Measurements from ENCODE around the gene PEF1.

PEF1 gene

GRCh38 chr1:31624731-31625514 lies 19.8 kb downstream of the PEF1 start:
- H3K27ac ChIP-seq, result no peak overlapping the region
- no peak for TF ChIP-seq CTCF (IDR thresholded peaks at IDR 0.05)
- no peaks in the 10 kb centered on the region for H3K9me3 ChIP-seq
- H3K4me3 ChIP-seq (ENCODE audit: low read depth in 1 of 2, low read length in 1 of 2), result no peak overlapping the region
- peaks cover 65% of the 10 kb centered on the region for H3K36me3 ChIP-seq
- H3K27me3 ChIP-seq, result no peaks in the 10 kb centered on the region
- no peaks in the 10 kb centered on the region for H3K4me1 ChIP-seq (ENCODE audit: control insufficient read depth in 1 of 2, insufficient read depth in 1 of 2, low read depth in 1 of 2, low read length in 1 of 2)

- H3K4me3 ChIP-seq (ENCODE audit: low read depth in 1 of 2, low read length in 1 of 2), result no peak overlapping the region
- no peaks in the 10 kb centered on the region for H3K4me1 ChIP-seq (ENCODE audit: control insufficient read depth in 1 of 2, insufficient read depth in 1 of 2, low read depth in 1 of 2, low read length in 1 of 2)
- H3K36me3 ChIP-seq, result peaks cover 59% of the 10 kb centered on the region
- H3K9me3 ChIP-seq, result no peaks in the 10 kb centered on the region
- peaks cover 5% of the 10 kb centered on the region for H3K27me3 ChIP-seq
- TF ChIP-seq CTCF (IDR thresholded peaks at IDR 0.05), result no peak
- H3K27ac ChIP-seq, result no peak overlapping the region
Observed at GRCh38 chr1:31624309-31624708, 20.4 kb downstream of the PEF1 start.

- peaks cover 15% of the 10 kb centered on the region for H3K27me3 ChIP-seq
- no peak overlapping the region for H3K4me3 ChIP-seq (ENCODE audit: low read depth in 1 of 2, low read length in 1 of 2)
- no peaks in the 10 kb centered on the region for H3K4me1 ChIP-seq (ENCODE audit: control insufficient read depth in 1 of 2, insufficient read depth in 1 of 2, low read depth in 1 of 2, low read length in 1 of 2)
- H3K36me3 ChIP-seq, result peaks cover 49% of the 10 kb centered on the region
- H3K9me3 ChIP-seq, result no peaks in the 10 kb centered on the region
- no peak overlapping the region for H3K27ac ChIP-seq
- no peak for TF ChIP-seq CTCF (IDR thresholded peaks at IDR 0.05)
Observed at GRCh38 chr1:31623365-31623764, 21.3 kb downstream of the PEF1 start.

- H3K4me3 ChIP-seq (ENCODE audit: low read depth in 1 of 2, low read length in 1 of 2), result no peak overlapping the region
- H3K27ac ChIP-seq, result no peak overlapping the region
- no peaks in the 10 kb centered on the region for H3K9me3 ChIP-seq
- H3K27me3 ChIP-seq, result peaks cover 27% of the 10 kb centered on the region
- peaks cover 37% of the 10 kb centered on the region for H3K36me3 ChIP-seq
- peaks cover 0 to 9% of the 10 kb centered on the region in 2 experiments for H3K4me1 ChIP-seq (ENCODE audit: control insufficient read depth in 1 of 2, insufficient read depth in 1 of 2, low read depth in 1 of 2, low read length in 1 of 2)
- no peak for TF ChIP-seq CTCF (IDR thresholded peaks at IDR 0.05)
Observed at GRCh38 chr1:31621847-31622730, 22.6 kb downstream of the PEF1 start.

- H3K4me3 ChIP-seq (ENCODE audit: low read depth in 1 of 2, low read length in 1 of 2), result no peak overlapping the region
- peaks cover 34% of the 10 kb centered on the region for H3K27me3 ChIP-seq
- H3K27ac ChIP-seq, result no peak overlapping the region
- no peak for TF ChIP-seq CTCF (IDR thresholded peaks at IDR 0.05)
- H3K4me1 ChIP-seq (ENCODE audit: control insufficient read depth in 1 of 2, insufficient read depth in 1 of 2, low read depth in 1 of 2, low read length in 1 of 2), result peaks cover 0 to 9% of the 10 kb centered on the region in 2 experiments
- H3K36me3 ChIP-seq, result peaks cover 30% of the 10 kb centered on the region
- H3K9me3 ChIP-seq, result no peaks in the 10 kb centered on the region
Observed at GRCh38 chr1:31621498-31621820, 23.2 kb downstream of the PEF1 start.
